Neural cell (in vitro differentiated cells): ENCODE measurements around the gene PEAK1. TPM values are rescaled to one million over a fixed set of nuclear protein-coding genes. Genes with fewer than 3 reads are reported as not detected.

ENCODE experiments used
- H2AFZ ChIP-seq: fragments of 200-600, 300-800 bp; sonication (generic), shearing (Covaris generic); 2 replicates; pipeline ENCODE4 v1.6.0; 2014; ENCODE audit warnings: low read depth, mild to moderate bottlenecking, antibody characterized with exemption, low read length, moderate library complexity
- H3F3A ChIP-seq: fragments of 200-600 bp; shearing (Covaris generic); 2 replicates; pipeline ENCODE4 v1.6.1; 2016; ENCODE audit warnings: mild to moderate bottlenecking, moderate library complexity, mixed read lengths, antibody characterized with exemption, low read length; ENCODE audit not compliant: insufficient read depth, poor library complexity, severe bottlenecking
- H3K27ac ChIP-seq: fragments of 200-600, 300-800 bp; sonication (generic), shearing (Covaris generic); 2 replicates; pipeline ENCODE4 v1.5.1; 2014; ENCODE audit warnings: mild to moderate bottlenecking, low read length, moderate library complexity
- H3K27me3 ChIP-seq: fragments of 300-800, 200-600 bp; sonication (generic), shearing (Covaris generic); 2 replicates; pipeline ENCODE4 v1.6.0; 2014; ENCODE audit warnings: mild to moderate bottlenecking, low read depth, low read length, moderate library complexity; ENCODE audit not compliant: insufficient read depth
- H3K36me3 ChIP-seq: fragments of 300-800, 200-600 bp; sonication (generic), shearing (Covaris generic); 2 replicates; pipeline ENCODE4 v1.5.1; 2014; ENCODE audit warnings: mild to moderate bottlenecking, antibody characterized with exemption, low read length, moderate library complexity; ENCODE audit not compliant: insufficient read depth
- H3K4me2 ChIP-seq: fragments of 300-800, 200-600 bp; sonication (generic), shearing (Covaris generic); 2 replicates; pipeline ENCODE4 v1.6.0; 2014; ENCODE audit warnings: mild to moderate bottlenecking, low read length
- H3K4me3 ChIP-seq: fragments of 300-800, 200-600 bp; sonication (generic), shearing (Covaris generic); 2 replicates; pipeline ENCODE4 v1.5.1; 2014; ENCODE audit warnings: mild to moderate bottlenecking, low read length, moderate library complexity
- H3K79me2 ChIP-seq: fragments of 200-600 bp; shearing (Covaris generic); replicated peaks from 2 replicates; pipeline ENCODE4 v1.6.0; 2014; ENCODE audit warnings: mild to moderate bottlenecking, low read length, moderate library complexity; ENCODE audit not compliant: insufficient read depth
- H3K9ac ChIP-seq: fragments of 300-800, 200-600 bp; sonication (generic), shearing (Covaris generic); 2 replicates; pipeline ENCODE4 v1.6.1; 2016; ENCODE audit warnings: mild to moderate bottlenecking, low read length, mixed read lengths
- H3K9me2 ChIP-seq: fragments of 200-600 bp; shearing (Covaris generic); 2 replicates; pipeline ENCODE4 v1.6.1; 2016; ENCODE audit warnings: mild to moderate bottlenecking, low read length, mixed read lengths; ENCODE audit not compliant: insufficient read depth
- H3K9me3 ChIP-seq: fragments of 200-600, 300-800 bp; sonication (generic), shearing (Covaris generic); 2 replicates; pipeline ENCODE4 v1.6.1; 2016; ENCODE audit warnings: mild to moderate bottlenecking, mixed run types, low read length, moderate library complexity, mixed read lengths
- H4K20me1 ChIP-seq: fragments of 200-600 bp; shearing (Covaris generic); 2 replicates; pipeline ENCODE4 v1.6.1; 2016; ENCODE audit warnings: mild to moderate bottlenecking, mixed run types; ENCODE audit not compliant: insufficient read depth
- EP300 ChIP-seq: fragments of 450-650 bp; conservative IDR thresholded peaks from 2 replicates; pipeline ENCODE4 v1.6.1; 2014; ENCODE audit warnings: antibody characterized with exemption, mild to moderate bottlenecking, moderate library complexity; ENCODE audit not compliant: poor library complexity, severe bottlenecking
- EZH2 ChIP-seq: fragments of 200-600, 300-800 bp; shearing (Covaris generic), sonication (generic); IDR thresholded peaks from 2 replicates; pipeline ENCODE4 v1.6.1; 2014; ENCODE audit warnings: antibody characterized with exemption, low read length, borderline replicate concordance, mild to moderate bottlenecking; ENCODE audit not compliant: insufficient read depth, poor library complexity, severe bottlenecking
- MXI1 ChIP-seq: fragments of 450-650 bp; conservative IDR thresholded peaks from 2 replicates; pipeline ENCODE4 v1.6.1; 2014; ENCODE audit warnings: antibody characterized with exemption, mild to moderate bottlenecking; ENCODE audit not compliant: poor library complexity, severe bottlenecking
- POLR2AphosphoS5 ChIP-seq: IDR thresholded peaks from 2 replicates; pipeline ENCODE4 v1.6.1; 2012
- RAD21 ChIP-seq: fragments of 450-650 bp; conservative IDR thresholded peaks from 2 replicates; pipeline ENCODE4 v1.6.1; 2014; ENCODE audit warnings: antibody characterized with exemption, mild to moderate bottlenecking, moderate library complexity
- REST ChIP-seq: IDR thresholded peaks from 2 replicates; pipeline ENCODE4 v1.6.1; 2012; ENCODE audit warnings: borderline replicate concordance
- SMC3 ChIP-seq: fragments of 450-650 bp; conservative IDR thresholded peaks from 2 replicates; pipeline ENCODE4 v1.6.1; 2014; ENCODE audit warnings: antibody characterized with exemption, mild to moderate bottlenecking, moderate library complexity; ENCODE audit not compliant: poor library complexity
- TAF1 ChIP-seq: IDR thresholded peaks from 2 replicates; pipeline ENCODE4 v1.6.1; 2012; ENCODE audit warnings: low read depth
- polyA plus RNA-seq: library from polyadenylated mRNA; depleted of rRNA; stranded (reverse); fragments of >200 nt; gene quantifications from 2 replicates; pipeline ENCODE4 v1.2.3, GENCODE V29; 2014
- TF ChIP-seq, protein P1 (sequence below): fragments of 450-650 bp; IDR thresholded peaks from 2 replicates; pipeline ENCODE4 v1.5.1; 2014; ENCODE audit warnings: antibody characterized with exemption, mild to moderate bottlenecking, moderate library complexity; ENCODE audit not compliant: poor library complexity, severe bottlenecking

The PEAK1 gene
- polyA plus RNA-seq, 1 donor from 2014 or later: 5.8 TPM

DNA sequence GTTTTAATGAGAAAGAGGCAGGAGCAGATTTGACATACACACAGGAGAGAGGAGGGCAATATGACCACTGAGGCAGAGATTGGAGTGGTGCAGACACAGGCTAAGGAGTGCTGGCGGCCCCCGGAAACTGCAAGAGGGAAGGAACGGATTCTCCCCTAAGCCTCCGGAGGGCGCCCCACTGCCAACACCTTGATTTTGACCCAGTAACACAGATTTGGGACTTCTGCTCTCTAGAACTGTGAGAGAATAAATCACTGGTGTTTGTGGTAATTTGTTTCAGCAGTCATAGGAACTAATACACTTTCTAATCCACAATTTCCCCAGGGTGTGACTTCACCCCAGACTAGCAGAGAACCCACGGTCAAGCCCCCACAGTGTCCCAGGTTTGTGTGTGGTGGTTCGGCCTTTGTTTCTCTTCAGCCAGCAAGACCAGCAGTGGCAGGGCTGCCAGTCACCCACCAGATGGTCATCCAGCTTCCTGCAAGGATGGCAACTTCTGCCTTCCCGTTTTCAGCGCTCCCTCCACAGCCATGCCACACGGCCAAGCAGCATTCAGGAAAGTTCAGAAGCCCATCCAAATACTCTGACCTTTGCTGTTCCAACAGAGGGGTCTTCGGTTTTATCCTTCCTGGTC is 325.4 kb downstream of the PEAK1 start:
- H3K79me2 ChIP-seq: no peaks in the 10 kb centered on the region
- H3K4me3 ChIP-seq: no peak overlapping the region
- no peaks in the 10 kb centered on the region for H3F3A ChIP-seq
- H3K27me3 ChIP-seq: no peaks in the 10 kb centered on the region
- no peaks in the 10 kb centered on the region for H4K20me1 ChIP-seq
- H3K4me2 ChIP-seq: no peak overlapping the region
- H3K9ac ChIP-seq: no peak overlapping the region
- no peaks in the 10 kb centered on the region for H3K9me2 ChIP-seq
- H2AFZ ChIP-seq: no peak overlapping the region
- TF ChIP-seq POLR2AphosphoS5: no peak
- no peak overlapping the region for H3K27ac ChIP-seq
- no peaks in the 10 kb centered on the region for H3K9me3 ChIP-seq
- H3K36me3 ChIP-seq: no peaks in the 10 kb centered on the region

- no peaks in the 10 kb centered on the region for H3K9me3 ChIP-seq
- H3F3A ChIP-seq: no peaks in the 10 kb centered on the region
- H3K79me2 ChIP-seq: no peaks in the 10 kb centered on the region
- H3K9ac ChIP-seq: no peak overlapping the region
- no peaks in the 10 kb centered on the region for H4K20me1 ChIP-seq
- no peaks in the 10 kb centered on the region for H3K27me3 ChIP-seq
- no peak overlapping the region for H3K27ac ChIP-seq
- no peak for TF ChIP-seq EZH2
- TF ChIP-seq REST: no peak
- TF ChIP-seq, protein P1, sequence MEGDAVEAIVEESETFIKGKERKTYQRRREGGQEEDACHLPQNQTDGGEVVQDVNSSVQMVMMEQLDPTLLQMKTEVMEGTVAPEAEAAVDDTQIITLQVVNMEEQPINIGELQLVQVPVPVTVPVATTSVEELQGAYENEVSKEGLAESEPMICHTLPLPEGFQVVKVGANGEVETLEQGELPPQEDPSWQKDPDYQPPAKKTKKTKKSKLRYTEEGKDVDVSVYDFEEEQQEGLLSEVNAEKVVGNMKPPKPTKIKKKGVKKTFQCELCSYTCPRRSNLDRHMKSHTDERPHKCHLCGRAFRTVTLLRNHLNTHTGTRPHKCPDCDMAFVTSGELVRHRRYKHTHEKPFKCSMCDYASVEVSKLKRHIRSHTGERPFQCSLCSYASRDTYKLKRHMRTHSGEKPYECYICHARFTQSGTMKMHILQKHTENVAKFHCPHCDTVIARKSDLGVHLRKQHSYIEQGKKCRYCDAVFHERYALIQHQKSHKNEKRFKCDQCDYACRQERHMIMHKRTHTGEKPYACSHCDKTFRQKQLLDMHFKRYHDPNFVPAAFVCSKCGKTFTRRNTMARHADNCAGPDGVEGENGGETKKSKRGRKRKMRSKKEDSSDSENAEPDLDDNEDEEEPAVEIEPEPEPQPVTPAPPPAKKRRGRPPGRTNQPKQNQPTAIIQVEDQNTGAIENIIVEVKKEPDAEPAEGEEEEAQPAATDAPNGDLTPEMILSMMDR: no peak
- no peak for TF ChIP-seq SMC3
- no peak for TF ChIP-seq RAD21
- TF ChIP-seq EP300: no peak
- no peak for TF ChIP-seq MXI1
- no peak for TF ChIP-seq TAF1
- no peak overlapping the region for H3K4me3 ChIP-seq
- no peaks in the 10 kb centered on the region for H3K9me2 ChIP-seq
- H2AFZ ChIP-seq: no peak overlapping the region
- no peak overlapping the region for H3K4me2 ChIP-seq
- no peaks in the 10 kb centered on the region for H3K36me3 ChIP-seq
These were observed 326.5 kb downstream of the PEAK1 start for GRCh38 chr15:77093436-77093835.

GRCh38 chr15:77091097-77091496 is 328.8 kb downstream of the PEAK1 start:
- no peak overlapping the region for H2AFZ ChIP-seq
- no peaks in the 10 kb centered on the region for H4K20me1 ChIP-seq
- H3K36me3 ChIP-seq: no peaks in the 10 kb centered on the region
- H3K9me3 ChIP-seq: no peaks in the 10 kb centered on the region
- H3K27me3 ChIP-seq: no peaks in the 10 kb centered on the region
- H3K9me2 ChIP-seq: no peaks in the 10 kb centered on the region
- H3K27ac ChIP-seq: no peak overlapping the region
- H3K4me3 ChIP-seq: no peak overlapping the region
- no peaks in the 10 kb centered on the region for H3F3A ChIP-seq
- no peak overlapping the region for H3K4me2 ChIP-seq
- no peak overlapping the region for H3K9ac ChIP-seq
- no peaks in the 10 kb centered on the region for H3K79me2 ChIP-seq
- TF ChIP-seq MXI1: no peak
- TF ChIP-seq REST: no peak
- TF ChIP-seq RAD21: no peak
- TF ChIP-seq, protein P1: no peak
- no peak for TF ChIP-seq SMC3
- TF ChIP-seq POLR2AphosphoS5: no peak
- TF ChIP-seq TAF1: no peak
- TF ChIP-seq EP300: no peak
- TF ChIP-seq EZH2: no peak
